Transverse colon (tissue), 4 donors: Measurements from ENCODE around the gene TLR3. TPM values are rescaled to one million over a fixed set of nuclear protein-coding genes. Genes with fewer than 3 reads are reported as not detected.

Experiments used
- DNase-seq: peaks from one replicate; pipeline ENCODE4 v3.0.0-alpha.2; 2019
- H3K27ac ChIP-seq, 4 donors: fragments of 200-600 bp; sonication (generic); 2 replicates each; pipeline ENCODE4 v1.5.1; 2016 to 2018; ENCODE audit warnings: inconsistent platforms in 4 of 4
- H3K27me3 ChIP-seq: fragments of 200-600 bp; sonication (generic); 2 replicates; pipeline ENCODE4 v1.5.1; 2017; ENCODE audit warnings: inconsistent platforms
- H3K36me3 ChIP-seq, 4 donors: fragments of 200-600 bp; sonication (generic); 2 replicates each; pipeline ENCODE4 v1.5.1; 2017 to 2019; ENCODE audit warnings: inconsistent platforms in 4 of 4
- H3K4me1 ChIP-seq, 4 donors: fragments of 200-600 bp; sonication (generic); 2 replicates each; pipeline ENCODE4 v1.5.1; 2017 to 2020; ENCODE audit warnings: inconsistent platforms in 4 of 4
- H3K4me3 ChIP-seq, 4 donors: fragments of 200-600 bp; sonication (generic); 1 replicate in 1 of 4; 2 replicates in 3 of 4; pipeline versions ENCODE4 v1.5.1 to v1.6.1; 2017 to 2019; ENCODE audit warnings: inconsistent platforms in 4 of 4
- H3K9me3 ChIP-seq, 2 donors: fragments of 200-600 bp; sonication (generic); 2 replicates each; pipeline ENCODE4 v1.5.1; 2017 to 2019; ENCODE audit warnings: inconsistent platforms in 2 of 2
- CTCF ChIP-seq, 5 experiments: fragments of 200-600 bp in 3 of 5; fragments of 450-650 bp in 2 of 5; sonication (generic) in 3 of 5; IDR thresholded peaks; 1 replicate in 2 of 5; 2 replicates in 3 of 5; pipeline ENCODE4 v1.5.1; 2016 to 2017; ENCODE audit warnings: antibody characterized with exemption in 5 of 5, inconsistent platforms in 3 of 5, mild to moderate bottlenecking in 2 of 5, moderate library complexity in 1 of 5
- EP300 ChIP-seq: sonication (generic); formaldehyde crosslinking; IDR thresholded peaks from one replicate; pipeline ENCODE4 v1.6.1; 2017; ENCODE audit warnings: antibody characterized with exemption, low read depth
- POLR2A ChIP-seq: fragments of 450-650 bp; IDR thresholded peaks from one replicate; pipeline ENCODE4 v1.6.1; 2016; ENCODE audit warnings: antibody characterized with exemption, mild to moderate bottlenecking, moderate library complexity
- POLR2AphosphoS5 ChIP-seq, 3 donors: sonication (generic); formaldehyde crosslinking; IDR thresholded peaks; one replicate each; pipeline ENCODE4 v1.6.1; 2016; ENCODE audit warnings: antibody characterized with exemption in 3 of 3
- WGBS, 2 donors: methylation state at CpG; one replicate each; pipeline ENCODE4 v1.1.5; 2018; ENCODE audit warnings: low coverage in 1 of 2; 5-methylcytosine and 5-hydroxymethylcytosine counted together
- in situ Hi-C, 4 donors: fragments of 200-750 bp; cut with MboI; loops; one replicate each; pipeline versions ENCODE4 v1.15.0 to v1.15.1; 2017; ENCODE audit warnings: low sequenced_read_pairs in 3 of 4, low pct_ligation_motif_present in 1 of 4, low pct_unique_long_range_greater_than_20kb in 1 of 4
- intact Hi-C: fragments of 100-400 bp; cut with DNase I; formaldehyde crosslinking; loops from one replicate; pipeline ENCODE4 v1.15.1; 2023; ENCODE audit warnings: low total_unique reads
- total RNA-seq, 4 donors: library from RNA; depleted of rRNA; stranded (reverse); fragments of >200 nt; gene quantifications; one replicate each; pipeline ENCODE4 v1.1.0, GENCODE V29; 2016

Gene TLR3
- total RNA-seq, 4 donors from 2014 or later = 0.20 to 20.1 (median 9.8) TPM

GRCh38 chr4:186097386-186097785, 28.4 kb downstream of the TLR3 start:
- Histone ChIP-seq H3K4me1 (no peaks in the 10 kb centered on the region), H3K27me3 (no peaks in the 10 kb centered on the region), H3K36me3 (no peaks in the 10 kb centered on the region), H3K9me3 (no peaks in the 10 kb centered on the region), H3K4me3 (no peak overlapping the region), H3K27ac (peak overlapping the region in 1 of 4 donors; percentile 30)
- 88 to 100% methylated on average over 2 to 5 of the region's 5 CpGs for WGBS, 2 donors
- in situ Hi-C loops (no loop called here), intact Hi-C loops (no loop called here)
- DNase-seq = no peak
- TF ChIP-seq EP300 = no peak
- TF ChIP-seq POLR2A = no peak
- no peak for TF ChIP-seq CTCF (IDR thresholded peaks at IDR 0.05)
- TF ChIP-seq POLR2AphosphoS5 (IDR thresholded peaks at IDR 0.05) = no peak

GRCh38 chr4:186102931-186103330, 34.0 kb downstream of the TLR3 start:
- WGBS, 2 donors = 87 to 96% methylated on average over 7 to 12 of the region's 12 CpGs
- in situ Hi-C loops (no loop called here), intact Hi-C loops (no loop called here)
- no peaks in the 10 kb centered on the region for H3K9me3 ChIP-seq
- no peak overlapping the region for H3K27ac ChIP-seq
- no peak overlapping the region for H3K4me3 ChIP-seq
- TF ChIP-seq POLR2A = no peak
- no peak for TF ChIP-seq POLR2AphosphoS5 (IDR thresholded peaks at IDR 0.05)
- no peak for TF ChIP-seq EP300
- TF ChIP-seq CTCF (IDR thresholded peaks at IDR 0.05) = no peak
- DNase-seq = no peak
- peaks cover 6% of the 10 kb centered on the region for H3K27me3 ChIP-seq
- H3K4me1 ChIP-seq = peaks cover 0 to 33% (median 20%) of the 10 kb centered on the region in 4 donors
- no peaks in the 10 kb centered on the region for H3K36me3 ChIP-seq

- intact Hi-C loops (no loop called here), in situ Hi-C loops (no loop called here)
- no peaks in the 10 kb centered on the region for H3K36me3 ChIP-seq
- H3K27me3 ChIP-seq = peaks cover 6% of the 10 kb centered on the region
- TF ChIP-seq POLR2A (peak; percentile 62), EP300 (no peak), POLR2AphosphoS5 (IDR thresholded peaks at IDR 0.05) (peak; percentile 26 to 74 (median 73))
- H3K9me3 ChIP-seq = no peaks in the 10 kb centered on the region
- peaks cover 0 to 36% (median 20%) of the 10 kb centered on the region in 4 donors for H3K4me1 ChIP-seq
- peak; percentile 87 for DNase-seq
- peak within 1 kb of the TSS; percentile 64 to 80 (median 71) for H3K4me3 ChIP-seq
- WGBS, 2 donors = 29 to 33% methylated on average over 4 to 17 of the region's 57 CpGs
- peak within 1 kb of the TSS; percentile 80 to 88 (median 86) for H3K27ac ChIP-seq
Measured at GRCh38 chr4:186104114-186104889, 35.3 kb downstream of the TLR3 start, which contains the start of gene FAM149A. Gene FAM149A (plus strand): TSS chr4:186104704.

- in situ Hi-C loops (no loop called here), intact Hi-C loops (no loop called here)
- H3K4me1 ChIP-seq = peaks cover 0 to 36% (median 20%) of the 10 kb centered on the region in 4 donors
- peak overlapping the region; percentile 64 to 80 (median 71) for H3K4me3 ChIP-seq
- H3K27ac ChIP-seq = peak overlapping the region; percentile 80 to 88 (median 86)
- H3K27me3 ChIP-seq = peaks cover 6% of the 10 kb centered on the region
- 3% methylated on average over 48 of the region's 83 CpGs; no CpG with 5 or more reads in 1 of the 2 donors for WGBS, 2 donors
- H3K9me3 ChIP-seq = no peaks in the 10 kb centered on the region
- TF ChIP-seq EP300 (no peak), CTCF (IDR thresholded peaks at IDR 0.05) (no peak), POLR2A (no peak), POLR2AphosphoS5 (IDR thresholded peaks at IDR 0.05) (no peak)
- peak; percentile 36 for DNase-seq
- no peaks in the 10 kb centered on the region for H3K36me3 ChIP-seq
Measured at GRCh38 chr4:186104890-186105646, 36.1 kb downstream of the TLR3 start.
